Measurements from ENCODE around the gene PPP2R5B. TPM values are rescaled to one million over a fixed set of nuclear protein-coding genes. Genes with fewer than 3 reads are reported as not detected.

The PPP2R5B gene
- total and polyA plus RNA-seq, 9 of the 15 experiments (the other 6 are each of a cell fraction or from before 2014, with no cell fraction given) = 0.10 to 7.8 (median 3.3) TPM

DNA sequence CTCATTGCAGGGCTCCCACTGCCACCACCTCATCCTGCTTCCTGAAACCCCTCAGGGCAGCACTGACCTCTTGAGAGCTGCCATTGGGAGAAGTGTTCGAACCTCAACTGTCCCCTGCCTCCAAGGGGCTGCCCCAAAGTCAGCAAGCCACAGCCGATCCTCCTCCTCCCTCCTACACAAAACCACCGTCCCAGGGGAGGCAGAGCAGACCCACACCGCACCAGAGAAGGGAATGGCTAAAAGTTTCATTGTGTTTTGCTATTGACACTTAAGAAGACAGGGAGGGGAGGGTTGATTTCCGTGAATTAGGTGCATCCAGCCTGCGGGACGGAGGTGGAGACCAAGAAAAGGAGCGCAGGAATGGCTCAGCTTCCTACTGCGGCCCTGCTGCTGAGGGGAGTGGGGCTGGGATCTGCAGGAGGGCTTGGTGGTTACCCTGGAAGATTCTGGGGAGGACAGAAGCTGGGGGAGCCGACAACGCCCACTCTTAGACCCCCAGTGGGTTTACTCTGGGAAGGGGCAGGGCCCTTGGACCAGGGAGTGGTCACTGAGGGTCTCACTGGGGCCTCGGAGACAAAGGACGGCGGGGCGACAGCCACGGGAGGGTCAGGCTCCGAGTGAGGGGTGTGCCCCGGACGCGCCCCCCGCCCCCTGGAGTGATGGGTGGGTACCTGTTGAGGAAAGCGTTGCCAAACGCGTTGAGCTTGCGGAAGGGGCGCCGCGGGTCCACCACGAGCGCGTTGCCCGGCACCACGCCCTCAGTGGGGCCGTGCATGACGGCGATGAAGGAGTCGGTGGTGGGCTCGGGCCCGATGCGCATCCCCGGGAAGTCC is 46.9 kb upstream of the PPP2R5B start (continued):
- TF ChIP-seq NCOA1 (IDR thresholded peaks at IDR 0.05; ENCODE audit: low read depth) (no peak), PML (IDR thresholded peaks at IDR 0.05; ENCODE audit: low read length) (no peak), ELF2 (CRISPR knock-in tag; IDR thresholded peaks at IDR 0.05) (peak; percentile 32; the same call in 1 of the 2 replicates), FOXA3 (CRISPR knock-in tag; conservative IDR thresholded peaks at IDR 0.05 in 1 of 2, IDR thresholded peaks at IDR 0.05 in 1 of 2) (peak in 1 of 2 experiments; percentile 6; a peak in 1 of 4 replicates), ZFX (CRISPR knock-in tag; IDR thresholded peaks at IDR 0.05) (no peak), PHF21A (IDR thresholded peaks at IDR 0.05; ENCODE audit: borderline replicate concordance, low read depth) (no peak), HEY1 (CRISPR knock-in tag; IDR thresholded peaks at IDR 0.05; ENCODE audit: borderline replicate concordance) (no peak), MEF2A (IDR thresholded peaks at IDR 0.05; ENCODE audit: control insufficient read depth, low read depth, low read length) (no peak), YBX1 (IDR thresholded peaks at IDR 0.05) (no peak), NFIX (CRISPR knock-in tag; IDR thresholded peaks at IDR 0.05; ENCODE audit: low read depth) (no peak), ZNF830 (CRISPR knock-in tag; IDR thresholded peaks at IDR 0.05) (no peak), SMARCB1 (IDR thresholded peaks at IDR 0.05; ENCODE audit: insufficient read length, low read depth) (no peak), JUND (IDR thresholded peaks at IDR 0.05; ENCODE audit: borderline replicate concordance, low read depth, low read length) (no peak), JUND (tag; IDR thresholded peaks at IDR 0.05; ENCODE audit: borderline replicate concordance, low read depth, low read length) (no peak), ZKSCAN3 (CRISPR knock-in tag; IDR thresholded peaks at IDR 0.05) (no peak)
- TF ChIP-seq, protein P1, sequence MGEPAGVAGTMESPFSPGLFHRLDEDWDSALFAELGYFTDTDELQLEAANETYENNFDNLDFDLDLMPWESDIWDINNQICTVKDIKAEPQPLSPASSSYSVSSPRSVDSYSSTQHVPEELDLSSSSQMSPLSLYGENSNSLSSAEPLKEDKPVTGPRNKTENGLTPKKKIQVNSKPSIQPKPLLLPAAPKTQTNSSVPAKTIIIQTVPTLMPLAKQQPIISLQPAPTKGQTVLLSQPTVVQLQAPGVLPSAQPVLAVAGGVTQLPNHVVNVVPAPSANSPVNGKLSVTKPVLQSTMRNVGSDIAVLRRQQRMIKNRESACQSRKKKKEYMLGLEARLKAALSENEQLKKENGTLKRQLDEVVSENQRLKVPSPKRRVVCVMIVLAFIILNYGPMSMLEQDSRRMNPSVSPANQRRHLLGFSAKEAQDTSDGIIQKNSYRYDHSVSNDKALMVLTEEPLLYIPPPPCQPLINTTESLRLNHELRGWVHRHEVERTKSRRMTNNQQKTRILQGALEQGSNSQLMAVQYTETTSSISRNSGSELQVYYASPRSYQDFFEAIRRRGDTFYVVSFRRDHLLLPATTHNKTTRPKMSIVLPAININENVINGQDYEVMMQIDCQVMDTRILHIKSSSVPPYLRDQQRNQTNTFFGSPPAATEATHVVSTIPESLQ (CRISPR knock-in tag; IDR thresholded peaks at IDR 0.05) = 0 out of 2 replicates have a peak, but pooled peaks have one; percentile 86
- TF ChIP-seq, protein P2, sequence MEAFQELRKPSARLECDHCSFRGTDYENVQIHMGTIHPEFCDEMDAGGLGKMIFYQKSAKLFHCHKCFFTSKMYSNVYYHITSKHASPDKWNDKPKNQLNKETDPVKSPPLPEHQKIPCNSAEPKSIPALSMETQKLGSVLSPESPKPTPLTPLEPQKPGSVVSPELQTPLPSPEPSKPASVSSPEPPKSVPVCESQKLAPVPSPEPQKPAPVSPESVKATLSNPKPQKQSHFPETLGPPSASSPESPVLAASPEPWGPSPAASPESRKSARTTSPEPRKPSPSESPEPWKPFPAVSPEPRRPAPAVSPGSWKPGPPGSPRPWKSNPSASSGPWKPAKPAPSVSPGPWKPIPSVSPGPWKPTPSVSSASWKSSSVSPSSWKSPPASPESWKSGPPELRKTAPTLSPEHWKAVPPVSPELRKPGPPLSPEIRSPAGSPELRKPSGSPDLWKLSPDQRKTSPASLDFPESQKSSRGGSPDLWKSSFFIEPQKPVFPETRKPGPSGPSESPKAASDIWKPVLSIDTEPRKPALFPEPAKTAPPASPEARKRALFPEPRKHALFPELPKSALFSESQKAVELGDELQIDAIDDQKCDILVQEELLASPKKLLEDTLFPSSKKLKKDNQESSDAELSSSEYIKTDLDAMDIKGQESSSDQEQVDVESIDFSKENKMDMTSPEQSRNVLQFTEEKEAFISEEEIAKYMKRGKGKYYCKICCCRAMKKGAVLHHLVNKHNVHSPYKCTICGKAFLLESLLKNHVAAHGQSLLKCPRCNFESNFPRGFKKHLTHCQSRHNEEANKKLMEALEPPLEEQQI (IDR thresholded peaks at IDR 0.05) = no peak
- TF ChIP-seq, protein P3, sequence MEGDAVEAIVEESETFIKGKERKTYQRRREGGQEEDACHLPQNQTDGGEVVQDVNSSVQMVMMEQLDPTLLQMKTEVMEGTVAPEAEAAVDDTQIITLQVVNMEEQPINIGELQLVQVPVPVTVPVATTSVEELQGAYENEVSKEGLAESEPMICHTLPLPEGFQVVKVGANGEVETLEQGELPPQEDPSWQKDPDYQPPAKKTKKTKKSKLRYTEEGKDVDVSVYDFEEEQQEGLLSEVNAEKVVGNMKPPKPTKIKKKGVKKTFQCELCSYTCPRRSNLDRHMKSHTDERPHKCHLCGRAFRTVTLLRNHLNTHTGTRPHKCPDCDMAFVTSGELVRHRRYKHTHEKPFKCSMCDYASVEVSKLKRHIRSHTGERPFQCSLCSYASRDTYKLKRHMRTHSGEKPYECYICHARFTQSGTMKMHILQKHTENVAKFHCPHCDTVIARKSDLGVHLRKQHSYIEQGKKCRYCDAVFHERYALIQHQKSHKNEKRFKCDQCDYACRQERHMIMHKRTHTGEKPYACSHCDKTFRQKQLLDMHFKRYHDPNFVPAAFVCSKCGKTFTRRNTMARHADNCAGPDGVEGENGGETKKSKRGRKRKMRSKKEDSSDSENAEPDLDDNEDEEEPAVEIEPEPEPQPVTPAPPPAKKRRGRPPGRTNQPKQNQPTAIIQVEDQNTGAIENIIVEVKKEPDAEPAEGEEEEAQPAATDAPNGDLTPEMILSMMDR (IDR thresholded peaks at IDR 0.05 in 2 of 3, conservative IDR thresholded peaks at IDR 0.05 in 1 of 3; ENCODE audit: insufficient read depth in 2 of 3, low read depth in 1 of 3, low read length in 3 of 3) = no peak
- TF ChIP-seq, protein P4, sequence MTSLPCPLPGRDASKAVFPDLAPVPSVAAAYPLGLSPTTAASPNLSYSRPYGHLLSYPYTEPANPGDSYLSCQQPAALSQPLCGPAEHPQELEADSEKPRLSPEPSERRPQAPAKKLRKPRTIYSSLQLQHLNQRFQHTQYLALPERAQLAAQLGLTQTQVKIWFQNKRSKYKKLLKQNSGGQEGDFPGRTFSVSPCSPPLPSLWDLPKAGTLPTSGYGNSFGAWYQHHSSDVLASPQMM (CRISPR knock-in tag; IDR thresholded peaks at IDR 0.05) = no peak
- TF ChIP-seq, protein P5, sequence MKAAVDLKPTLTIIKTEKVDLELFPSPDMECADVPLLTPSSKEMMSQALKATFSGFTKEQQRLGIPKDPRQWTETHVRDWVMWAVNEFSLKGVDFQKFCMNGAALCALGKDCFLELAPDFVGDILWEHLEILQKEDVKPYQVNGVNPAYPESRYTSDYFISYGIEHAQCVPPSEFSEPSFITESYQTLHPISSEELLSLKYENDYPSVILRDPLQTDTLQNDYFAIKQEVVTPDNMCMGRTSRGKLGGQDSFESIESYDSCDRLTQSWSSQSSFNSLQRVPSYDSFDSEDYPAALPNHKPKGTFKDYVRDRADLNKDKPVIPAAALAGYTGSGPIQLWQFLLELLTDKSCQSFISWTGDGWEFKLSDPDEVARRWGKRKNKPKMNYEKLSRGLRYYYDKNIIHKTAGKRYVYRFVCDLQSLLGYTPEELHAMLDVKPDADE (conservative IDR thresholded peaks at IDR 0.05; ENCODE audit: control insufficient read depth, low read depth, low read length) = no peak
